GM12873 (cell line): ENCODE results near the gene SELPLG.

ENCODE experiments used
- CTCF ChIP-seq: IDR thresholded peaks from 2 replicates; pipeline ENCODE4 v1.5.1; 2012; ENCODE audit warnings: low read depth, mild to moderate bottlenecking, moderate library complexity, low read length, control low read depth; ENCODE audit not compliant: insufficient read depth; ENCODE audit errors: missing control alignments

Gene SELPLG

GRCh38 chr12:108589028-108589839 lies 44.5 kb downstream of the SELPLG start:
- no peak for TF ChIP-seq CTCF

- no peak for TF ChIP-seq CTCF
Measured at GRCh38 chr12:108587826-108588225, 45.9 kb downstream of the SELPLG start.

GRCh38 chr12:108586306-108586705 lies 47.4 kb downstream of the SELPLG start:
- TF ChIP-seq CTCF, result no peak

GRCh38 chr12:108585864-108586263 lies 47.8 kb downstream of the SELPLG start:
- no peak for TF ChIP-seq CTCF

GRCh38 chr12:108584456-108585065 lies 49.1 kb downstream of the SELPLG start:
- no peak for TF ChIP-seq CTCF

DNA sequence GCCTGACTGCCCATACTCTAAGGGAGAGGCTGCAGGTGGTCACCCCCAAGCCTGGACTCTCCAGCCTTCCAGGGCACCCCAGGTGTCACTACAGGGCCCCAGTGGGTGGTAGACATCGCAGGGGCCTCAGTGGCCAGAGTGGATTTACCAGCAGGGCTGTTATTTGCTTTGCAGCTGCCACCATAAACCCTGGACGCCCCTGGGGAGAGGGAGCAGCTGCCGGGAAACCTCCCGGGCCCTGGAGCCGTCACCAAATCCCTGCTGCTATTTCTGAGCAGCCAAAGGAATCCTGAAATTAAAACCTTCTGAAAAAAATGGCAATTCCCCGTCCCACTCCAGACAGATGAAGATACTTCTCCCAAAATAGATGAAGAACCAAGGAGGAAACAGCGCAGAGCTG lies 49.7 kb downstream of the SELPLG start:
- no peak for TF ChIP-seq CTCF

- TF ChIP-seq CTCF, result no peak
Measured at GRCh38 chr12:108582978-108583770, 50.5 kb downstream of the SELPLG start.
